CD4-positive, alpha-beta T cell treated with Interleukin-15 for 4 hours (primary cell): ENCODE results near the gene CD81.

Experiments used
- DNase-seq: peaks from one replicate; pipeline ENCODE4 v3.0.0-alpha.2; 2020; ENCODE audit warnings: low spot score

The CD81 gene

DNA sequence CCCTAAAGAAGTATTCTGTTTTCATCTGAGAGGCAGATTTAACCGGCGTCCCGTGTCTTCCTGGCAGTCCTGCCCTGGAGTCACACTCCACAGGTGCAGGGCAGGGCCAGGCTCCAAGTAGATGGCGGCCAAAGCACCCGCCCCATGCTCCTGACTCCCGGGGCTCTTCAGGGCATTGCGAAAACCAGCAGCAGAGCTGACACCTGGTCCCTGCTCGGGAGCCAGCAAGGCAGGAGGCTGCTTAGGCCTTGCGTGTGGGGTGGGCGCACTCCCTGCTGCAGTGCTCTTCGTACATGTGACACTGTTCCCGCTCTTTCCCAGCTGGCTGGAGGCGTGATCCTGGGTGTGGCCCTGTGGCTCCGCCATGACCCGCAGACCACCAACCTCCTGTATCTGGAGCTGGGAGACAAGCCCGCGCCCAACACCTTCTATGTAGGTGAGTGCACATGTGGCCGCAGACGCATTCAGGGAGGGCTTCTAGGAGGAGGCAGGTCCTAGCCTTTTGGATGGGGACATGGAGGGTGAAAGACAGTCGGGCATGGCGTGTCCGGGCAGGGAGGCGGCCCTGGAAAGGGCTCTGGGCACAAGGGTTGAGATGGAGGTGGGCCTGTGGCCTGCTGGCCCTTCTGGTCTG, 13.1 kb downstream of the CD81 start:
- DNase-seq: no peak

DNA sequence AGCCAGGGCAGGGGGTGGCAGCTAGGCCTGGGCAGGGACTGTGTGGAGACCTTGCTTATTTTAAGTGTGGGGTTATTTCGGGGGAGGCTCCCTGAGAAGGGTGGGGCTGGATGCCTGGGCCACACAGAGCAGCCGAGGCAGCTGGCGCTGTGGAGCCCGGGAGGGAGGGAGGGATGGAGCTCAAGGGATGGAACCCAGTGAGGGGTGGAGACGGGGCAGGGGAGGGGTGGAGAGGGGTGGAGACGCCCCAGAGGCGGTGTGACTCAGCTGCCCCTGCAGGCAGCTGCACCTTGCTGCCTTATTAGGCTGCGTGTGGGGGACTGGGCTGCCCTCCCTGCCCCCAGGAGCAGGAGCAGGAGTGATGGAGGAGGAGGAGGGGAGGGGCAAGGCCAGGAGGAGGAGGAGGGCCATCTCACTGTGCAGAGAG, 13.6 kb downstream of the CD81 start:
- no peak for DNase-seq

DNA sequence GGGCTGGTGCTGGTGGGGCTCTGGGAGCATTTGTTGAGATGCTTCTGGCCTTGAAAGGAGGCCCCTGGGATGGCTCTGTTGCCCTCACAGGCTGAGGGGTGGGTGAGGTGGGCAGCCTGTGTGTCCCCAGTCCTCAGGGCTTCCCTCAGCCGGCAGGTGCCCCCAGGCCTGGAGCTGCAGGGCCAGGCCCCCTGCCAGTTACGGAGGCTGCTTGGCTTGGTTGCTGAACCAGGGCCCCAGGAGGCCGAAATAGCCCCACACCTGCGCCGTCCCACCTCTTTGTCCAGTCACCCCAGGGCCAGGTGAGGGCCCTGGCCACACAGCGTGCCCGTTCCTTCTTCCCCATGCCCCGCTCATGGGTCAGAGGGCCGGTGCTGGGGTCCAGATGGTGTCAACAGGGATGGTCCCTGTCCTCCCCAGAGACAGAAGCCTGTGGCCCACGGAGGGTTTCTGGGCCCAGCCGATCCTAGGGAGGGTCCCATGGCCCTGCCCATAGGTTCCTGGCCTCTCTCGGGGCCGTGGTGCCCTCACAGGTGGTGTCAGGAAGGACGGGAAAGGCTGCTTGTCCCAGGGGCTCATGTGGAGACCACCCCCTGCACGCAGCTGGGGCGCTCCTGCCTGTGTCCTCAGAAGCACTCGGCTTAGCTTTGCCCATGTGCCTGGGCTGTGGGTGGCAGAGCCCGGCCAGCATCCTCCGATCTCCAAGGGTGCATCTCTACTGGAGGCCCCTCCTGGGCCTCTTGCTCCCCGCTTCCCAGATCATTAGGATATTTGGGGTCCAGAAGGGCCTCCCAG, 14.3 kb downstream of the CD81 start:
- no peak for DNase-seq

DNA sequence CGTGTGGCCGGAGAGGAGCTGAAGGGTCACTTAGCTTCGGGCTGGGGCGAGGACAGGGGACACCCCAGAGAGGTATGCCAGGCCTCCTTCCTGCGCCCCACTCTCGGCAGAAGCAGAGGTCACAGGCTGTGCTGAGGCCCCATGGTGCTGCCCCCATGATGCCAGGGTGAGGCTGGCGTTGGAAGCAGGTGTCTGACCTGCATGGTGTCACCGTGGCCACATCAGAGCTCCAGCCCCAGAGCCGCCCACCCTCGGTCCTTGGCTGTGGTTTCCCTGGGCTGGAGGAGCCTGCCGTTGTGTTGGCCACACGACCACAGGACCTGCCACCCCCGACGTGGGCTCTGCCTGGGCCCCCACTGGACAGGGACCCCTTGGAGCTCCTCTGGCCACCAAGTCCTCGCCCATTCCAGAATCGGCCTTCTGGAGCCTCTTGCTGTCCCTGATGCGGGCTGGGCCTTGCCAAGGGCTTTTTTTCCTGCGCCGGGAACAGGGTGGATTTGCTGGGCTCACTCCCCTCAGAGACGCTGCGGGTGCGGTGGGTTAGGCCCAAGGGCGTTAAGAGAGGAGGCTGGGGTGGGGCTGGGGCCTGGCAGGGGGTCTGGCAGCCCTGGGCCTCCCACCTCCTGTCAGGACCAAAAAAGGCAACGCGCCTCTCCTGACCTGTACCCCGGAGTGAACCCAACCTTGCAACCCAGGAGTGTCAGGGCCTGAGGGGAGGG, 15.3 kb downstream of the CD81 start:
- DNase-seq: no peak

DNA sequence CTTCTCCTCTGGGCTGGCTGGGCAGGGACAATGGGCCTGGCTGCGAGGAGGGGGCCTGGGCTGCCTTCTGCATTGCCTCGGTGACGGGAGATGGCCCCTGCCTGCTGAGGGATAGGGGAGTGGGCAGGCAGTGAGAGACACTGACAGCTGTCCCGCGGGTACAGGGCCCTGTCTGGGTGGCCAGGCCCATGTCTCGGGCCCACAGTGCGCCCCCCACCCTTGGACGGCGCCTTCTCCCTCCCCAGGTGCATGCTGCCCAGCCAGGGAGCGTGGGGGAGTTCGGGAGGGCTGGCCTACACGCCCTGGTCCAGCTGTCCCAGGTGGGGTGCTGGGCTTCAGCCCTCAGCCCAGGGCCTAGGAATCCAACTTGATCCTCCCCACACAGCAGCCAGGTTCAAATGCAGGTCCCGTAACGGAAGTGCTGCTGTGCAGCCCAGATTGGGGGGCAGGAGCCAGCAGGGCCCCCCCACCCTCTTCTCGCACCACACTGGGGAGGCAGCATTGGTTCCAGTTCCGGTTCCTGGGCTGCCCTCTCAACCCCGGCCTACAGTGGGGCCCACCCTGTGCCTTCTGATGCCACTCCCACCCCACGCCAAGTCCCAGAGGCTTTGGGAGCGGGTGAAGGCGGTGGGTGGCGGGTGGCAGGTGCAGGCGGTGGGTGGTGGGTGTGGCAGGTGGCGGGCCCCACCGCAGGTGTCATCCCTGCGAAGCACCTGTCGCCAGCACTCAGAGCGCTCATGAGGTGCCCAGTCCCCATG, 16.2 kb downstream of the CD81 start:
- DNase-seq: no peak

DNA sequence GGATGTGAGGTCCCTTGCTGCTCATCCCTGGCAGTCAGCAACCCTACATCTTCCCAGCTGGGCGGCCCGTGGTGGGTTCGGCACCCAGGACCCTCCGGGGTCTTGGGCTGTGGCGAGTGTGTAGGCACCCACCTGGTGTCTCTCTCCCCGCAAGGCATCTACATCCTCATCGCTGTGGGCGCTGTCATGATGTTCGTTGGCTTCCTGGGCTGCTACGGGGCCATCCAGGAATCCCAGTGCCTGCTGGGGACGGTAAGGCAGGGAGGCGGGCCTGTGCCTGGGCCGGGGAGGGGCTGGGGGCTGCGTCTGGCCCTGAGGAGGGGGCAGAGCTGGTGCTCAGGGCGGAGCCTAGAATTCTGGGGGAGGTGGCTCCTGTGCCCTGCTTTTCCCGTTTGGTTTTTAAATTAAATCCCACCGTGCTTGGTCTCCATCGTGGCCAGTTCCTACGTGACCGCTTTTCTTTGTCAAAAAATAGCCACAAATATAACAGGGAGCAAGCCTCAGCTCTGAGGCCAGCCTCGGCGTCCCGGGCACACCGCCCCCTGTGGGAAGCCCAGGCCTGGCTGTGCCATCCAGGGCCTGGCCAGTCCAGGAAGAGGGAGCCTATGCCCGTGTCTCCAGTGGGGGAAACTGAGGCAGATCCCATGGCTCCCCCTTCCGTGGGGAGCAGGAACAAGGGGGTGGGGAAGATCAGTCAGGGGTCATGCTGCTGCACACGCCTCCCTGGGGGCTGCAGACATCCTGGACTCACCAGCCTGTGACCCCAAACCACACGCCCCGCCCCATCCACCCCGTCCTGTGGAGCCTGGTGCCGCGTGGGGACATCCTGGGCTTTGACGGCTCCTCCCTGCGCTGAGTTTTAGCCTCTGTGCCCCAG, 17.1 kb downstream of the CD81 start:
- DNase-seq: no peak

DNA sequence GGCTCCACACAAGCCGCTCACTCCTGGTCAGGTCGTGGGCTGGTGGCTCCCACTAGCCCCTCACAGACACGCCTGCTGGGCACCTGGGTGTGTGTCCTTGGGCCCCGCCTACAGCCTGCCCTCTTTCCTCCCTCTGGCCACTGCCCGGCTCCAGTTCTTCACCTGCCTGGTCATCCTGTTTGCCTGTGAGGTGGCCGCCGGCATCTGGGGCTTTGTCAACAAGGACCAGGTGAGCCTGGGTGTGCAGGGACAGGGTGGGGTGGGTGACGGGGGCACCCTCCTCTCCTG, 17.7 kb downstream of the CD81 start:
- DNase-seq: no peak

DNA sequence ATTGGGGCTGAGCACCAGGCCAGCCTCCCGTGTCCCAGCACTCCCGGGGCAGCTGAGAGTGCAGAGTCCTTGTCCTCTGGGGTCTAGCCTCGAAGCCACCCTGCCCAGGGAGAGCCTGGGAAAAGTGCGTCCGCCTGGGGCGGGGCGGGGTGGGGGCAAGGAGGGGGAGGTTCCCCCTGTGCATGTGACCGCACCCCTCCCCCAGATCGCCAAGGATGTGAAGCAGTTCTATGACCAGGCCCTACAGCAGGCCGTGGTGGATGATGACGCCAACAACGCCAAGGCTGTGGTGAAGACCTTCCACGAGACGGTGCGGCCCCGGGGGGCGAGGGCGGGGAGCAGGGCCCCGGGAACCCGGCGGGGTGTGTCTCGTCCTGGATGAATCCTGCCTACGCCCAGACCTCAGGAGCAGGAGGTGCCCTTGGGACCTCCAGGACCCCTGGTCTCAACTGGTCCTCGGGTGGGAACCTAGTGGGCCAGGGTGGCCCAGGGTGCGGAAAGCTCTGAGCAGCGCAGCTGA, 18.2 kb downstream of the CD81 start:
- no peak for DNase-seq

DNA sequence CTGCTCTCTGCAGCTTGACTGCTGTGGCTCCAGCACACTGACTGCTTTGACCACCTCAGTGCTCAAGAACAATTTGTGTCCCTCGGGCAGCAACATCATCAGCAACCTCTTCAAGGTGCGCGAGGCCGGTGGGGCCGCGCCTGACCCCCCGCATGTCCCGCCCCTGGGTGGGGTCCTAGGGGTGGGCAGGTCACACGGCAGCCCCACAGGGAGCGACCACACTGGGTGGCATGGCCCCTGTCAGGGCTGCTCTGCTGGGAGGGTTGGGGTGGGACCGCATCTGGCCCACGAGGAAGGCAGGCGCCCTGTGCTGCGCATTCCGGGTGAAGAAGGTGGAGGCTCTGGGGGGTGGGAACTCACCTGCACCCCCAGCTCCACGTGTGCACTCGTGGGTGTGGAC, 18.7 kb downstream of the CD81 start:
- DNase-seq: no peak

DNA sequence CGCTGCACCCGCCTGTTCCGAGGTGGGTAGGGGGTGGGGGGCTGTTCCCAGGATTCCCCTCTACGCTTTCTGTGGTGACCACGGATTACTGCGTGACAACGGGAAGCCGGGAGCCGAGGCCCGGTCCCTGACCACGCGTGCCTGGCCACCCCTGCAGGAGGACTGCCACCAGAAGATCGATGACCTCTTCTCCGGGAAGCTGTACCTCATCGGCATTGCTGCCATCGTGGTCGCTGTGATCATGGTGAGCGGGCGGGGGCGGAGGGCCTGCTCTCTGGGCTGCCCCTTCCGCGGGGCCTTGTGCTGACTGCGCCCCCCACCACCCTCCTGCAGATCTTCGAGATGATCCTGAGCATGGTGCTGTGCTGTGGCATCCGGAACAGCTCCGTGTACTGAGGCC, 19.4 kb downstream of the CD81 start:
- no peak for DNase-seq

DNA sequence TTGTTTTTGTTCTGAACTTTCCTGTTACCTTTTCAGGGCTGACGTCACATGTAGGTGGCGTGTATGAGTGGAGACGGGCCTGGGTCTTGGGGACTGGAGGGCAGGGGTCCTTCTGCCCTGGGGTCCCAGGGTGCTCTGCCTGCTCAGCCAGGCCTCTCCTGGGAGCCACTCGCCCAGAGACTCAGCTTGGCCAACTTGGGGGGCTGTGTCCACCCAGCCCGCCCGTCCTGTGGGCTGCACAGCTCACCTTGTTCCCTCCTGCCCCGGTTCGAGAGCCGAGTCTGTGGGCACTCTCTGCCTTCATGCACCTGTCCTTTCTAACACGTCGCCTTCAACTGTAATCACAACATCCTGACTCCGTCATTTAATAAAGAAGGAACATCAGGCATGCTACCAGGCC, 19.9 kb downstream of the CD81 start:
- DNase-seq: no peak

DNA sequence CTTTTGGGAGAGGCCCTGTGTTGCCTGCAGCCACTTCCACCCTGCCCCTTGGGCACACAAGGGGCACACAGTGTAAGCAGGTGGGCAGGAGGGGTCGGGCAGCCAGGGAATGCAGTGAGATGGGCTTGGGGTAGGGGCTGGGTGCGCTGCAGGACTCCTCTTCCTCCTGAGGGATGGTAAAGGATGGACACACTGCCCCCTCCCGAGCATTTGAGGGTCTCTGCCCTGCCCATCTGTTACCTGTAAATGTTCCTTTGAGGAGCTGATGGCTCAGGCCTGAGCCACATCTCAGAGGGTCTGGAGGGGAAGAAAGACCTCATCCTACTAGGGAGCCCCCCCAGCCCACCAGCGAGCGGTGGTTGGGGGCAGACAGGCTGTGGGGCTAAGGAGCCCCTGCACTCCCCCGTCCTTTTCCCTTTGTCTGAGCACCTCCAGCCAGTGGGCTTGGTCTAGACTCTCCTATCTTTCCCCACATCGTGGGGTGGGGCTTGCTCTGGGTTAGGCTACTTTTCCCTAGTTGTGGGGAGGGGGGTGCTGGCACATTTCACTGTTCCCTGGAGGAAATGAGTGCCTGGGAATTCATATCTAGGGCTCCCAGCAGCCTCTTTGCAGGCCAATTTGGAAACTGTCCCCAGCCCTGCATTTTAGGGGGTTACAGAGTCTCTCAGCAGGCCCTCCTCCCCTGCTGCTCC, 21.7 kb downstream of the CD81 start:
- DNase-seq: no peak

DNA sequence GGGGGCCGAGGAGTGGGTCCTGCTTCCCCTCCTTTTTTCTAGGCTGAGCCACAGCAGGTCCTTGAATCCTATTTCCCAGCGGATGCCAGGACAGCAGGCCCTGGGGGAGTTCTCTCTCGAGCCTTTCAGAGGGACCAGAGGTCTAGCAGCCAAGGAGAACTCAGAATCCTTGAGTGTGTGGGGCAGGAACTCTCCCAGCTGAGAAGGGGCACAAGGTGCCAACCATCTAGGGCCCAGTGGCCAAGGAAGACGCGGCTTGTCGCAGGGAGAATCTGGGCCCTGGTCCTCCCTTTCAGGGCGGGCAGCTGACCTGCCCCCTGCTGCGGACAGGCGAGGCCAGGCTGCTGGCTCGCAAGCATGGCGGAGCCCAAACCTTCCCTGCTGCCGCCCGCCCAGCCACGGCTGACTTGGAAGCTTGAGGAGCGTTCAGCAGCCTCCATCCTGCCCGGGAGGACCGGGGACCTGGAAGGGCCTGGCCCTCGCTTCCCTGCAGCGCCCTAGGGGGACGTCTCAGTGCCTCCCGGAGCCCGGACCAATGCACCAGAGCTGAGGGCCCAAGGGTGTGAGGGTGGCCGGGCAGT, 22.5 kb downstream of the CD81 start:
- DNase-seq: no peak

DNA sequence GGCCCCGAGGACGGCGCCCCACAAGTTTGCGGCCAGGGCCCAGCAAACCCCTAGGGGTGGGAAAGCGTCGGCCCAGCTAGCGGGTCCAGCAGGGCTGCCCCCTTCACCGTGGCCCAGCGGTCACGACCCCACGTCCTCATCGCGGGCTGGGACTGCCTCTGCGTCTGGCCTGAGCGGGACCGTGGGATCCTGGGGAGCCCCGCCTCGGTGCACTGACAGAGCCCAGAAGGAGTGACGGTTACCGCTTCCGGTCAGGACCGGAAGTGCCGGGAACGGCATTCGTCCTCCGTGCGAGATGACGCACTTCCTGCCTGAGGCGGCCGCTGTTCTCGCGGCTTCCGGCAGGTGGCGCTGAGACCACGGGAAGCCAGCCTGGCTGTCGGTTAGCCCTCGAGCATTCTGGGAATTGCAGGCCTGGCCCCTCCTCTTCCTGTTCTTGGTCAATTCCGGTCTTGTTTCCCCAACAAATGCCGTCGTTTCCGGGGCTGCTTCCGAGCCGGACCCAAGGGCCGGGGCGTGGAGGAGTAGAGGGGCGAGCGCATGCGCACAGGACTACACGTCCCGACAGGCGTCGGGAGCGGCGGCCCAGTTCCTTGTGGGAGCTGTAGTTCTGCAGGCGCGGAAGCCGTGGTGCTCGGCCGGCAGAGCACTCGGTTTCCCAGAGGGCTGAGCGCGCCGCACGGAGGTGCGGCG, 23.1 kb downstream of the CD81 start, which contains the start of gene TSSC4:
Gene TSSC4 (plus strand): TSS at position 682 of the 693 bp plus-strand sequence. CDS start 1,884 bp downstream, outside the sequence.
- peak; percentile 100 for DNase-seq

DNA sequence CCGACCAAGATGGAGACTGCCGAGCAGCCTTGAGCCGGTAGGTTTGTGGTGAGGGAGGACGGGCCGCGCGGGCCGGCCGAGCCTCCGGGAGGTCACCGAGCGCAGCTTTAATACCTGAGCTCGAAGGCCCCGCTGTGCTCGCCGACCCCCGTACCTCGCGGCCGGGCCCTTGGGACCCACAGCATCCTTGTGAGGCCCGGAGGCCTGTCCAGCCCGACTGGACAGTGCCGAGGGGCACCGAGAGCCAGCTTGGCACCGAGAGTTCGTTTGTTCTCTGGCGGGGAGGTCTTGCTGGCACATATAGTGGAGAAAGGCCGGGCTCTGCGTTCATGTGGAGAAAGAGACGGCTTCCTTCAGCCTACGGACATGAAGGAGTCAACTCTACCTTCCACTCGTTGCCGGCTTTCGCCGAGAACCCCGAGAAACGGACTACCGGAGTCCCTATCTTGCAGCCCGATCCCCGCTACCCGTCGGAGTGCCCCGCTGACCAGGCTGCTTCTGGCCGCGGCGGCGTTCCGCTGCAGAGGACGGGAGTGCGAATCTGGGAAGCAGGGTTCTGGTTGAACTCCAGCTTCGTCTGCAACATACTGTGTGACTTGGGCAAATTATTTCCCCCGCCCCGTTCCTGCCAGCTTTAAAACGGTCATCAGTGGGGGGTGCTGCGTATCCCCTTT, 23.8 kb downstream of the CD81 start:
- DNase-seq: no peak

DNA sequence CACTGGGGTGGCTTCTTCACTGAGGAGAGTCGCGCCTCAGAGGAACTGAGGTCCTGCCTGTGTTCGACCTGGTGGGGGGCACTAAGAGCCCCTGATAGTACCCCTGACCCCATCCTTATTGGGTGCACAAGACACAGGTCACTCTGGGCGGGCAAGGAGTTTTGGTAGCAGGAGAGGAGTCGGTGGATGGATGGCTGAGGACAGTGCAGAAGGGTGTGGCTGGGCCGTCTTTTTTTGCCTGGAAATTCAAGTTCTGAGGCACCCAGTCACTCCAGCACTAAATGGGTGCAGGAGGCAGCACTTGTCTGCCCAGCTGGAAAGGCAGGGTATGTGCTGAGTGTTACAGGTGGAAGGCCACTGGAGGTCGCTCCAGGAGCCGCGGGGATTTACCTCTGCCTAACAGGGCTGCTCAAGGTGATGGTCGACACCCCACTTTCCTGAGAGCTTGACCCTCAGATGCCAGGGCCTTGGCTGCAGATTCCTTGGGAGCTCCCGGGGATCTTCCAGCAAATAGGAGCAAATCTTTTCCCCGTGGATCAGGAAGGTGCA, 24.4 kb downstream of the CD81 start:
- DNase-seq: no peak

DNA sequence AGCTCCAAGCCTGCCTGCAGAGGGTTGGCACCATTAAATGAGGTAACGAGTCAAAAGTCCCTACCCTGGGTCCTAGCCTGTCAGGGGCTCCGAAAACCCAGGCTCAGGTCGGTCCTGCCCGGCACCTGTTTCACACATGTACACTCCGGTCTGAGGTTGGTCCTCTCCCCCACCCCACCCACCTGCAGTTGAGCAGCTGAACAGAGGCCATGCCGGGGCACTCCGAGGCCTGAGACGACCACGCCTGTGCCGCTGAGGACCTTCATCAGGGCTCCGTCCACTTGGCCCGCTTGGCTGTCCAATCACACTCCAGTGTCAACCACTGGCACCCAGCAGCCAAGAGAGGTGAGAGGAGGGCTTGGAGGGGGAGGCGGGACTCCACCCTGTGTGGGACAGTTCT, 25.0 kb downstream of the CD81 start:
- DNase-seq: no peak

DNA sequence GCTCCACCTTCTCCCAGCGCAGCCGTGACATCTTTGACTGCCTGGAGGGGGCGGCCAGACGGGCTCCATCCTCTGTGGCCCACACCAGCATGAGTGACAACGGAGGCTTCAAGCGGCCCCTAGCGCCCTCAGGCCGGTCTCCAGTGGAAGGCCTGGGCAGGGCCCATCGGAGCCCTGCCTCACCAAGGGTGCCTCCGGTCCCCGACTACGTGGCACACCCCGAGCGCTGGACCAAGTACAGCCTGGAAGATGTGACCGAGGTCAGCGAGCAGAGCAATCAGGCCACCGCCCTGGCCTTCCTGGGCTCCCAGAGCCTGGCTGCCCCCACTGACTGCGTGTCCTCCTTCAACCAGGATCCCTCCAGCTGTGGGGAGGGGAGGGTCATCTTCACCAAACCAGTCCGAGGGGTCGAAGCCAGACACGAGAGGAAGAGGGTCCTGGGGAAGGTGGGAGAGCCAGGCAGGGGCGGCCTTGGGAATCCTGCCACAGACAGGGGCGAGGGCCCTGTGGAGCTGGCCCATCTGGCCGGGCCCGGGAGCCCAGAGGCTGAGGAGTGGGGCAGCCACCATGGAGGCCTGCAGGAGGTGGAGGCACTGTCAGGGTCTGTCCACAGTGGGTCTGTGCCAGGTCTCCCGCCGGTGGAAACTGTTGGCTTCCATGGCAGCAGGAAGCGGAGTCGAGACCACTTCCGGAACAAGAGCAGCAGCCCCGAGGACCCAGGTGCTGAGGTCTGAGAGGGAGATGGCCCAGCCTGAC, 26.0 kb downstream of the CD81 start:
- DNase-seq: no peak
